Liver (tissue), 9 donors: Measurements from ENCODE around the gene C16orf92. TPM values are rescaled to one million over a fixed set of nuclear protein-coding genes. Genes with fewer than 3 reads are reported as not detected.
"Not testable (repeated sequence)": the region's sequence is repeated elsewhere in the genome, so short reads cannot be mapped to it uniquely, and the experiment has no call there.

ENCODE experiments used
- DNase-seq: peaks from one replicate; pipeline ENCODE4 v3.0.0-alpha.2; 2017; ENCODE audit warnings: low spot score
- H3K27ac ChIP-seq, 2 donors: one replicate each; pipeline ENCODE4 v1.7.0; 2013; ENCODE audit warnings: inconsistent platforms in 2 of 2, low read length in 2 of 2, control low read depth in 1 of 2, low read depth in 1 of 2, mild to moderate bottlenecking in 1 of 2
- H3K27me3 ChIP-seq, 4 donors: one replicate each; pipeline versions ENCODE4 v1.6.1 to v1.7.0; 2013; ENCODE audit warnings: low read length in 3 of 4, inconsistent platforms in 1 of 4, mild to moderate bottlenecking in 1 of 4, moderate library complexity in 1 of 4; ENCODE audit not compliant: control insufficient read depth in 4 of 4, insufficient read depth in 4 of 4
- H3K36me3 ChIP-seq, 4 donors: one replicate each; pipeline versions ENCODE4 v1.6.1 to v1.7.0; 2013; ENCODE audit warnings: low read length in 3 of 4, mild to moderate bottlenecking in 3 of 4, low read depth in 1 of 4, moderate library complexity in 1 of 4; ENCODE audit not compliant: control insufficient read depth in 4 of 4, insufficient read depth in 3 of 4
- H3K4me1 ChIP-seq, 4 donors: one replicate each; pipeline versions ENCODE4 v1.6.1 to v1.7.0; 2013; ENCODE audit warnings: low read length in 3 of 4, mild to moderate bottlenecking in 3 of 4, moderate library complexity in 1 of 4; ENCODE audit not compliant: control insufficient read depth in 4 of 4, insufficient read depth in 4 of 4
- H3K4me3 ChIP-seq, 3 donors: one replicate each; pipeline versions ENCODE4 v1.6.1 to v1.7.0; 2013; ENCODE audit warnings: low read length in 3 of 3, control low read depth in 1 of 3, low read depth in 1 of 3, mild to moderate bottlenecking in 1 of 3
- H3K9ac ChIP-seq, 2 donors: one replicate each; pipeline ENCODE4 v1.7.0; 2013; ENCODE audit warnings: low read length in 2 of 2, mild to moderate bottlenecking in 2 of 2, moderate library complexity in 2 of 2, control low read depth in 1 of 2, low read depth in 1 of 2
- H3K9me3 ChIP-seq, 4 donors: one replicate each; pipeline versions ENCODE4 v1.6.1 to v1.7.0; 2013; ENCODE audit warnings: low read length in 3 of 4; ENCODE audit not compliant: control insufficient read depth in 4 of 4
- CTCF ChIP-seq: fragments of 150-350 bp; IDR thresholded peaks from 2 replicates; pipeline ENCODE4 v1.5.1; 2017; ENCODE audit warnings: improper control_type of control experiment, low read depth, low read length; ENCODE audit not compliant: missing input control
- FOXA1 ChIP-seq: IDR thresholded peaks from 2 replicates; pipeline ENCODE4 v1.6.1; 2016; ENCODE audit warnings: antibody characterized with exemption
- GABPA ChIP-seq, 2 donors: IDR thresholded peaks in 1 of 2; conservative IDR thresholded peaks in 1 of 2; 2 replicates each; pipeline ENCODE4 v1.6.1; 2016; ENCODE audit warnings: antibody characterized with exemption in 2 of 2, mild to moderate bottlenecking in 1 of 2, moderate library complexity in 1 of 2
- HNF4A ChIP-seq, 2 donors: conservative IDR thresholded peaks; 2 replicates each; pipeline ENCODE4 v1.6.1; 2016; ENCODE audit warnings: antibody characterized with exemption in 2 of 2, mild to moderate bottlenecking in 2 of 2
- HNF4G ChIP-seq: IDR thresholded peaks from 2 replicates; pipeline ENCODE4 v1.6.1; 2016; ENCODE audit warnings: antibody characterized with exemption
- NR2F2 ChIP-seq: IDR thresholded peaks from 2 replicates; pipeline ENCODE4 v1.6.1; 2016; ENCODE audit warnings: antibody characterized with exemption
- RAD21 ChIP-seq, 2 donors: IDR thresholded peaks; 2 replicates each; pipeline ENCODE4 v1.6.1; 2016; ENCODE audit warnings: antibody characterized with exemption in 2 of 2, mild to moderate bottlenecking in 2 of 2
- TAF1 ChIP-seq: conservative IDR thresholded peaks from 2 replicates; pipeline ENCODE4 v1.6.1; 2016; ENCODE audit warnings: antibody characterized with exemption, mild to moderate bottlenecking
- WGBS: extraction: QIAGEN DNeasy Blood & Tissue Kit; methylation state at CpG from one replicate; pipeline ENCODE4 v1.1.7; 2013; 5-methylcytosine and 5-hydroxymethylcytosine counted together
- polyA plus RNA-seq, 2 donors: library from polyadenylated mRNA; stranded (reverse) in 1 of 2; unstranded in 1 of 2; fragments of 200-250 nt in 1 of 2; fragments of >200 nt in 1 of 2; fragmentation: Nextera tagmentation in 1 of 2; extraction: Ambion mirVana in 1 of 2; gene quantifications; one replicate each; pipeline versions ENCODE4 v1.2.1 to v1.2.3, GENCODE V29; 2013 to 2015
- total RNA-seq, 2 donors: library from RNA; depleted of rRNA; stranded (reverse); fragments of >200 nt; gene quantifications; one replicate each; pipeline ENCODE4 v1.2.3, GENCODE V29; 2014
- TF ChIP-seq, protein P1 (sequence below): IDR thresholded peaks from 2 replicates; pipeline ENCODE4 v1.6.1; 2016; ENCODE audit warnings: antibody characterized with exemption
- donor health status: healthy.
- donor health status: healthy.
- donor health status: healthy.
- donor health status: healthy.
- donor health status: healthy.

Gene C16orf92
- total and polyA plus RNA-seq, 4 donors: not detected

- TF ChIP-seq NR2F2 (no peak), CTCF (no peak)
- peaks cover 0 to 3% (median under 1%) of the 10 kb centered on the region in 4 donors for H3K27me3 ChIP-seq
- no peak for DNase-seq
Observed at GRCh38 chr16:30033270-30033669, 10.3 kb downstream of the C16orf92 start.

GRCh38 chr16:30040221-30040620 is 17.2 kb downstream of the C16orf92 start:
- 67% methylated on average over 5 of the region's 5 CpGs for WGBS
- Histone ChIP-seq H3K4me1 (no peaks in the 10 kb centered on the region), H3K9me3 (no peaks in the 10 kb centered on the region), H3K4me3 (no peak overlapping the region), H3K27ac (no peak overlapping the region), H3K36me3 (no peaks in the 10 kb centered on the region), H3K9ac (no peak overlapping the region), H3K27me3 (no peaks in the 10 kb centered on the region)
- no peak for TF ChIP-seq TAF1
- TF ChIP-seq, protein P1, sequence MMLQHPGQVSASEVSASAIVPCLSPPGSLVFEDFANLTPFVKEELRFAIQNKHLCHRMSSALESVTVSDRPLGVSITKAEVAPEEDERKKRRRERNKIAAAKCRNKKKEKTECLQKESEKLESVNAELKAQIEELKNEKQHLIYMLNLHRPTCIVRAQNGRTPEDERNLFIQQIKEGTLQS: no peak
- no peak for TF ChIP-seq FOXA1
- DNase-seq: no peak

More at GRCh38 chr16:30033270-30033669, 10.3 kb downstream of the C16orf92 start:
- Histone ChIP-seq H3K27ac (no peak overlapping the region), H3K4me3 (no peak overlapping the region), H3K9me3 (no peaks in the 10 kb centered on the region), H3K9ac (no peak overlapping the region), H3K36me3 (no peaks in the 10 kb centered on the region), H3K4me1 (no peaks in the 10 kb centered on the region)
- WGBS: 64% methylated on average over 7 of the region's 7 CpGs

DNA sequence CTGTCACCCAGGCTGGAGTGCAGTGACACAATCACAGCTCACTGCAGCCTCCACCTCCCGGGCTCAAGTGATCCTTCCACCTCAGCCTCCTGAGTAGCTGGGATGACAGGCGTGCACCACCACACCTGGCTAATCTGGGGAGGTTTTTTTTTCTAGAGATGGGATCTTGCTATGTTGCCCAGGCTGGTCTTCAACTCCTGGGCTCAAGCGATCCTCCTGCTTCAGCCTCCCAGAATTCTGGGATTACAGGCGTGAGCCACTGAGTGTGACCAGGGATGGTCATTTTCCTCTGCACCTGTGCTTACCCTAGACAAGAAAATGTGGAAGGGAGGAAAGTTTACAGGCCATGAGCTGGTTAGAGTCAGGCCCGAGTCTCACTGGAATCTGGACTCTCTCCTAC is 17.7 kb downstream of the C16orf92 start:
- H3K36me3 ChIP-seq: not testable (repeated sequence)
- 90% methylated on average over 5 of the region's 5 CpGs for WGBS

DNA sequence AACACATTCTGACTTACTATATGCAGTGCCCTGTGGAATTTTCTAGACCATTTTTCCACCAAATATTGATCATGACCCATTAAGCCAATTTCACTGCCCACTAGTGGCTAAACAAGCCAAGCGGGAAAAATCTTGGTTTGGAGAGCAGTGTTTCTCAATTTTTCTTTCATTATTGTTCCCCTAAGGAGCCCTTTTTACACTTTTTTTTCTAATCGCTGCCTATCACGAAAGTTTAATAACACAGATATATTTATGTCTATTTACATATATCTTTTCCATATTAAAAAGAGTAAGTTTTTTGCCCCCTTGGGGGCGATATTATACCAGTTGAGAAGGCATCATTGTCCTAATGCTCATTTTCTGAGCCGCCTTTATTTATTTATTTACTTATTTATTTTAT is 18.8 kb downstream of the C16orf92 start:
- Histone ChIP-seq H3K4me1 (no peaks in the 10 kb centered on the region), H3K9ac (no peak overlapping the region), H3K36me3 (no peaks in the 10 kb centered on the region), H3K27me3 (no peaks in the 10 kb centered on the region), H3K27ac (no peak overlapping the region), H3K9me3 (no peaks in the 10 kb centered on the region), H3K4me3 (no peak overlapping the region)
- WGBS: 31% methylated on average over 5 of the region's 5 CpGs
- peak; percentile 59 to 67 for TF ChIP-seq RAD21 (IDR thresholded peaks at IDR 0.05)
- TF ChIP-seq HNF4G: no peak
- no peak for DNase-seq

More for the DNA sequence above, 17.7 kb downstream of the C16orf92 start:
- H3K27me3 ChIP-seq, H3K4me3 ChIP-seq, H3K27ac ChIP-seq, DNase-seq, H3K9ac ChIP-seq, H3K9me3 ChIP-seq, H3K4me1 ChIP-seq: not testable (repeated sequence)

GRCh38 chr16:30046178-30046577 is 23.2 kb downstream of the C16orf92 start:
- Histone ChIP-seq H3K4me1 (no peaks in the 10 kb centered on the region), H3K27me3 (no peaks in the 10 kb centered on the region), H3K27ac (no peak overlapping the region), H3K9ac (no peak overlapping the region), H3K9me3 (no peaks in the 10 kb centered on the region), H3K4me3 (no peak overlapping the region), H3K36me3 (no peaks in the 10 kb centered on the region)
- 71% methylated on average over 8 of the region's 8 CpGs for WGBS
- TF ChIP-seq HNF4A (conservative IDR thresholded peaks at IDR 0.05) (no peak), GABPA (IDR thresholded peaks at IDR 0.05 in 1 of 2, conservative IDR thresholded peaks at IDR 0.05 in 1 of 2) (no peak)
- no peak for DNase-seq
